Transverse colon (tissue), 4 donors: ENCODE results near the gene NISCH.

Source experiments
- POLR2A ChIP-seq: fragments of 450-650 bp; IDR thresholded peaks from one replicate; pipeline ENCODE4 v1.6.1; 2016; ENCODE audit warnings: antibody characterized with exemption, mild to moderate bottlenecking, moderate library complexity
- POLR2AphosphoS5 ChIP-seq, 3 donors: sonication (generic); formaldehyde crosslinking; IDR thresholded peaks; one replicate each; pipeline ENCODE4 v1.6.1; 2016; ENCODE audit warnings: antibody characterized with exemption in 3 of 3
- TF ChIP-seq, protein P1 (sequence below), 5 experiments: fragments of 200-600 bp in 3 of 5; fragments of 450-650 bp in 2 of 5; sonication (generic) in 3 of 5; IDR thresholded peaks; 1 replicate in 2 of 5; 2 replicates in 3 of 5; pipeline ENCODE4 v1.5.1; 2016 to 2017; ENCODE audit warnings: antibody characterized with exemption in 5 of 5, inconsistent platforms in 3 of 5, mild to moderate bottlenecking in 2 of 5, moderate library complexity in 1 of 5

DNA sequence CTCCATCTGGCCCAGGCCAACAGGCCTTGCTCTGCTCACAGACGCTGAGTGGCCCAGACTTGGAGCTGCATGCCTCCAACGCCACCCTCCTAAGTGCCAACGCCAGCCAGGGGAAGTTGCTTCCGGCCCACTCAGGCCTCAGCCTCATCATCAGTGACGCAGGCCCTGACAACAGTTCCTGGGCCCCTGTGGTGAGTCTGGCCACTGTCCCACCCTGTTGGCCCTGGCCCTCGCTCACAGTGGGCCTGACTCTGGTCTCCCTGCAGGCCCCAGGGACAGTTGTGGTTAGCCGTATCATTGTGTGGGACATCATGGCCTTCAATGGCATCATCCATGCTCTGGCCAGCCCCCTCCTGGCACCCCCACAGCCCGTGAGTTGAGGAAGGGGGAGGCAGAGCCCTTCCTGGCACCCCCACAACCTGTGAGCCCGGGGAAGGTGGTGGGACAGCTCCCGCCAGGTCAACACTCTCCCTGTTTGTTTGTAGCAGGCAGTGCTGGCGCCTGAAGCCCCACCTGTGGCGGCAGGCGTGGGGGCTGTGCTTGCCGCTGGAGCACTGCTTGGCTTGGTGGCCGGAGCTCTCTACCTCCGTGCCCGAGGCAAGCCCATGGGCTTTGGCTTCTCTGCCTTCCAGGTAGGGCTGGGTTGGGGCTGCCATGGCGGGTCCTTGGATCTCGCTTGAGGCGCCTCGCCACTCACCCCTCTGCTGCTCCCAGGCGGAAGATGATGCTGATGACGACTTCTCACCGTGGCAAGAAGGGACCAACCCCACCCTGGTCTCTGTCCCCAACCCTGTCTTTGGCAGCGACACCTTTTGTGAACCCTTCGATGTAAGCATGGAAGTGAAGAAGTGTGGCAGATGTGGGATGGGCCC is 68.2 kb downstream of the NISCH start:
- TF ChIP-seq POLR2A: no peak
- TF ChIP-seq, protein P1, sequence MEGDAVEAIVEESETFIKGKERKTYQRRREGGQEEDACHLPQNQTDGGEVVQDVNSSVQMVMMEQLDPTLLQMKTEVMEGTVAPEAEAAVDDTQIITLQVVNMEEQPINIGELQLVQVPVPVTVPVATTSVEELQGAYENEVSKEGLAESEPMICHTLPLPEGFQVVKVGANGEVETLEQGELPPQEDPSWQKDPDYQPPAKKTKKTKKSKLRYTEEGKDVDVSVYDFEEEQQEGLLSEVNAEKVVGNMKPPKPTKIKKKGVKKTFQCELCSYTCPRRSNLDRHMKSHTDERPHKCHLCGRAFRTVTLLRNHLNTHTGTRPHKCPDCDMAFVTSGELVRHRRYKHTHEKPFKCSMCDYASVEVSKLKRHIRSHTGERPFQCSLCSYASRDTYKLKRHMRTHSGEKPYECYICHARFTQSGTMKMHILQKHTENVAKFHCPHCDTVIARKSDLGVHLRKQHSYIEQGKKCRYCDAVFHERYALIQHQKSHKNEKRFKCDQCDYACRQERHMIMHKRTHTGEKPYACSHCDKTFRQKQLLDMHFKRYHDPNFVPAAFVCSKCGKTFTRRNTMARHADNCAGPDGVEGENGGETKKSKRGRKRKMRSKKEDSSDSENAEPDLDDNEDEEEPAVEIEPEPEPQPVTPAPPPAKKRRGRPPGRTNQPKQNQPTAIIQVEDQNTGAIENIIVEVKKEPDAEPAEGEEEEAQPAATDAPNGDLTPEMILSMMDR (IDR thresholded peaks at IDR 0.05): no peak
- no peak for TF ChIP-seq POLR2AphosphoS5 (IDR thresholded peaks at IDR 0.05)
